ENCODE measurements around the gene FAM81B. TPM values are rescaled to one million over a fixed set of nuclear protein-coding genes. Genes with fewer than 3 reads are reported as not detected.

FAM81B gene
- polyA plus RNA-seq, 1 experiment, result not detected

GRCh38 chr5:95471942-95472341 is 80.8 kb downstream of the FAM81B start:
- POLR2A ChIA-PET, result no interaction called here
- CTCF ChIA-PET, result no interaction called here
- no peak overlapping the region for H3K4me3 ChIP-seq (ENCODE audit: low read depth, low read length)
- no peak for TF ChIP-seq CTCF (IDR thresholded peaks at IDR 0.05; ENCODE audit: low read depth, low read length)
- H3K27me3 ChIP-seq (ENCODE audit: control insufficient read depth, insufficient read depth, low read length), result no peaks in the 10 kb centered on the region
- no peaks in the 10 kb centered on the region for H3K9me3 ChIP-seq (ENCODE audit: control insufficient read depth, insufficient read depth, low read length)
- H3K27ac ChIP-seq (ENCODE audit: low read depth, low read length), result no peak overlapping the region
- DNase-seq (ENCODE audit: low read depth, low spot score), result no peak

GRCh38 chr5:95484421-95484820 is 93.3 kb downstream of the FAM81B start:
- no peak for TF ChIP-seq CTCF (IDR thresholded peaks at IDR 0.05; ENCODE audit: low read depth, low read length)
- Histone ChIP-seq H3K9me3 (ENCODE audit: control insufficient read depth, insufficient read depth, low read length) (peaks cover 3% of the 10 kb centered on the region; the same call in 1 of the 2 replicates), H3K27ac (ENCODE audit: low read depth, low read length) (no peak overlapping the region), H3K27me3 (ENCODE audit: control insufficient read depth, insufficient read depth, low read length) (no peaks in the 10 kb centered on the region), H3K4me3 (ENCODE audit: low read depth, low read length) (no peak overlapping the region)
- ChIA-PET POLR2A (no interaction called here), CTCF (no interaction called here)
- no peak for DNase-seq (ENCODE audit: low read depth, low spot score)

- DNase-seq (ENCODE audit: low read depth, low spot score), result no peak
- Histone ChIP-seq H3K9me3 (ENCODE audit: control insufficient read depth, insufficient read depth, low read length) (peaks cover 3% of the 10 kb centered on the region; the same call in 1 of the 2 replicates), H3K27ac (ENCODE audit: low read depth, low read length) (no peak overlapping the region), H3K27me3 (ENCODE audit: control insufficient read depth, insufficient read depth, low read length) (no peaks in the 10 kb centered on the region), H3K4me3 (ENCODE audit: low read depth, low read length) (no peak overlapping the region)
- POLR2A ChIA-PET, result interaction anchor here (1.0 kb wide), 1 partner anchor 10 kb away, joined by 5 read pairs; no protein-coding TSS in a partner anchor
- TF ChIP-seq CTCF (IDR thresholded peaks at IDR 0.05; ENCODE audit: low read depth, low read length), result no peak
- CTCF ChIA-PET, result no interaction called here
Observed at GRCh38 chr5:95486191-95486590, 95.0 kb downstream of the FAM81B start.

GRCh38 chr5:95487880-95488279 is 96.7 kb downstream of the FAM81B start:
- ChIA-PET POLR2A (no interaction called here), CTCF (no interaction called here)
- Histone ChIP-seq H3K27ac (ENCODE audit: low read depth, low read length) (no peak overlapping the region), H3K9me3 (ENCODE audit: control insufficient read depth, insufficient read depth, low read length) (peaks cover 3% of the 10 kb centered on the region; the same call in 1 of the 2 replicates), H3K4me3 (ENCODE audit: low read depth, low read length) (no peak overlapping the region), H3K27me3 (ENCODE audit: control insufficient read depth, insufficient read depth, low read length) (no peaks in the 10 kb centered on the region)
- no peak for TF ChIP-seq CTCF (IDR thresholded peaks at IDR 0.05; ENCODE audit: low read depth, low read length)
- no peak for DNase-seq (ENCODE audit: low read depth, low spot score)

Other genes with a start within 250 kb of the FAM81B start
- 0.61 and 0.66 TPM in 2 replicates for gene MCTP1, start 106.3 kb upstream of the FAM81B start, polyA plus RNA-seq (2011; rRNA removed)
- 81.5 and 118 TPM in 2 replicates for gene SKIC3, start 163.6 kb downstream of the FAM81B start, polyA plus RNA-seq (2011; rRNA removed)
- 12.2 and 18.3 TPM in 2 replicates for gene ARSK, start 163.7 kb downstream of the FAM81B start, polyA plus RNA-seq (2011; rRNA removed)
- 0.17 and 0.24 TPM in 2 replicates for gene GPR150, start 228.7 kb downstream of the FAM81B start, polyA plus RNA-seq (2011; rRNA removed)

Data from AG04450 (cell line).